IMR-90 (cell line): Measurements from ENCODE around the gene IL1RAP. TPM values are rescaled to one million over a fixed set of nuclear protein-coding genes. Genes with fewer than 3 reads are reported as not detected.
A peak's percentile ranks its signal among the peaks of the same experiment; 100 is the strongest.

Experiments
- ATAC-seq: fragments of 200-7000 bp; cut with Tn5 transposase; 2 replicates; pipeline ENCODE4 v1.9.1; 2020; ENCODE audit warnings: low read depth, mild to moderate bottlenecking, moderate library complexity
- BruUV-seq: library from RNA; stranded (reverse); fragments of 400-500 nt; replicated peaks from 2 replicates; lab custom pipeline; 2021; lab: Mats Ljungman, UMichigan
- CTCF ChIA-PET: fragments of 300-600 bp; formaldehyde crosslinking; extraction: SDS; loops from one replicate; lab custom pipeline; 2021; ENCODE audit warnings: antibody characterized with exemption; lab: Yijun Ruan, JAX
- POLR2A ChIA-PET: fragments of 300-600 bp; sonication (Branson Sonifier 250); formaldehyde crosslinking; loops from one replicate; lab custom pipeline; 2022; ENCODE audit warnings: antibody characterized with exemption; ENCODE audit not compliant: unreplicated experiment; lab: Charles Lee
- DNase-seq: peaks from one replicate; pipeline ENCODE4 v3.0.0; 2013
- H2AFZ ChIP-seq: replicated peaks from 2 replicates; pipeline ENCODE3; 2013; ENCODE audit warnings: low read length, mild to moderate bottlenecking; ENCODE audit not compliant: poor library complexity
- H2AK5ac ChIP-seq: 2 replicates; pipeline ENCODE4 v1.6.1; 2013; ENCODE audit warnings: low read depth, low read length, inconsistent platforms
- H2AK9ac ChIP-seq: replicated peaks from 2 replicates; pipeline ENCODE3; 2013; ENCODE audit warnings: mild to moderate bottlenecking, low read depth, low read length, moderate library complexity; ENCODE audit not compliant: poor library complexity
- H2BK120ac ChIP-seq: 2 replicates; pipeline ENCODE4 v1.6.1; 2013; ENCODE audit warnings: low read depth, low read length, inconsistent platforms
- H2BK15ac ChIP-seq: 3 replicates; pipeline ENCODE4 v1.6.1; 2013; ENCODE audit warnings: low read depth, low read length, inconsistent platforms
- H2BK20ac ChIP-seq: 2 replicates; pipeline ENCODE4 v1.6.1; 2013; ENCODE audit warnings: low read depth, mild to moderate bottlenecking, inconsistent platforms, low read length, moderate library complexity
- H2BK5ac ChIP-seq: 2 replicates; pipeline ENCODE4 v1.6.1; 2013; ENCODE audit warnings: mild to moderate bottlenecking, low read depth, low read length, inconsistent platforms; ENCODE audit not compliant: poor library complexity, severe bottlenecking
- H3K14ac ChIP-seq: replicated peaks from 2 replicates; pipeline ENCODE4 v1.6.1; 2013; ENCODE audit warnings: low read depth, low read length, inconsistent platforms
- H3K18ac ChIP-seq: 2 replicates; pipeline ENCODE4 v1.6.1; 2013; ENCODE audit warnings: low read depth, low read length, control low read depth
- H3K23ac ChIP-seq: 2 replicates; pipeline ENCODE4 v1.6.1; 2013; ENCODE audit warnings: low read depth, low read length, inconsistent platforms
- H3K27ac ChIP-seq: 2 replicates; pipeline ENCODE4 v1.5.1; 2013; ENCODE audit warnings: mild to moderate bottlenecking, control low read depth, low read length; ENCODE audit not compliant: insufficient read depth
- H3K27me3 ChIP-seq: 2 replicates; pipeline ENCODE4 v1.6.1; 2013; ENCODE audit warnings: low read length; ENCODE audit not compliant: control insufficient read depth, insufficient read depth
- H3K36me3 ChIP-seq: 2 replicates; pipeline ENCODE4 v1.6.1; 2013; ENCODE audit warnings: low read length, mixed read lengths; ENCODE audit not compliant: control insufficient read depth, insufficient read depth
- H3K4ac ChIP-seq: 2 replicates; pipeline ENCODE4 v1.6.1; 2013; ENCODE audit warnings: low read depth, low read length, inconsistent platforms
- H3K4me1 ChIP-seq: 2 replicates; pipeline ENCODE4 v1.6.1; 2013; ENCODE audit warnings: low read length, mixed read lengths; ENCODE audit not compliant: control insufficient read depth, insufficient read depth
- H3K4me2 ChIP-seq: 2 replicates; pipeline ENCODE4 v1.6.1; 2013; ENCODE audit warnings: low read depth, mild to moderate bottlenecking, control low read depth, low read length, moderate library complexity
- H3K4me3 ChIP-seq: 2 replicates; pipeline ENCODE4 v1.5.1; 2013; ENCODE audit warnings: low read depth, mild to moderate bottlenecking, control low read depth, low read length, moderate library complexity; ENCODE audit not compliant: insufficient read depth
- H3K56ac ChIP-seq: 2 replicates; pipeline ENCODE4 v1.6.1; 2013; ENCODE audit warnings: low read length, inconsistent platforms; ENCODE audit not compliant: insufficient read depth; ENCODE audit errors: extremely low read depth
- H3K79me1 ChIP-seq, 2 experiments: 2 replicates each; pipeline ENCODE4 v1.6.1; 2013; ENCODE audit warnings: low read length in 2 of 2, inconsistent platforms in 1 of 2, low read depth in 1 of 2
- H3K9ac ChIP-seq: 2 replicates; pipeline ENCODE4 v1.6.1; 2013; ENCODE audit warnings: low read depth, low read length, control low read depth
- H3K9me1 ChIP-seq: 2 replicates; pipeline ENCODE4 v1.6.1; 2013; ENCODE audit warnings: low read length, inconsistent platforms; ENCODE audit not compliant: insufficient read depth
- H3K9me3 ChIP-seq: 2 replicates; pipeline ENCODE4 v1.6.1; 2013; ENCODE audit warnings: low read length; ENCODE audit not compliant: control insufficient read depth, insufficient read depth
- H4K20me1 ChIP-seq: 2 replicates; pipeline ENCODE4 v1.6.1; 2013; ENCODE audit warnings: low read length, inconsistent platforms; ENCODE audit not compliant: insufficient read depth
- H4K5ac ChIP-seq: 2 replicates; pipeline ENCODE4 v1.6.1; 2013; ENCODE audit warnings: mild to moderate bottlenecking, low read depth, low read length, control low read depth
- H4K8ac ChIP-seq, 2 experiments: 2 replicates each; pipeline ENCODE4 v1.6.1; 2013; ENCODE audit warnings: low read depth in 2 of 2, low read length in 2 of 2, control low read depth in 1 of 2, inconsistent platforms in 1 of 2
- H4K91ac ChIP-seq: 2 replicates; pipeline ENCODE4 v1.6.1; 2013; ENCODE audit warnings: low read depth, low read length, inconsistent platforms; ENCODE audit not compliant: insufficient read depth
- BHLHE40 ChIP-seq: fragments of 150-350 bp; IDR thresholded peaks from 2 replicates; pipeline ENCODE4 v1.6.1; 2016; ENCODE audit warnings: mild to moderate bottlenecking, low read depth, low read length
- CEBPB ChIP-seq: IDR thresholded peaks from 2 replicates; pipeline ENCODE4 v1.6.1; 2012; ENCODE audit warnings: low read depth, low read length, improper control_type of control experiment
- CHD1 ChIP-seq: IDR thresholded peaks from 2 replicates; pipeline ENCODE4 v1.6.1; 2012; ENCODE audit warnings: low read depth, low read length, improper control_type of control experiment
- CTCF ChIP-seq: conservative IDR thresholded peaks from 2 replicates; pipeline ENCODE4 v1.5.1; 2012; ENCODE audit warnings: mild to moderate bottlenecking, low read depth, low read length, improper control_type of control experiment
- ELK1 ChIP-seq: fragments of 150-350 bp; IDR thresholded peaks from 2 replicates; pipeline ENCODE4 v1.6.1; 2016; ENCODE audit warnings: low read depth, mild to moderate bottlenecking, low read length, moderate library complexity, borderline replicate concordance
- FOS ChIP-seq: fragments of 150-350 bp; IDR thresholded peaks from 2 replicates; pipeline ENCODE4 v1.6.1; 2016; ENCODE audit warnings: low read depth, low read length
- MAZ ChIP-seq: IDR thresholded peaks from 2 replicates; pipeline ENCODE4 v1.6.1; 2012; ENCODE audit warnings: low read depth, mild to moderate bottlenecking, low read length, improper control_type of control experiment, moderate library complexity, borderline replicate concordance
- NFE2L2 ChIP-seq: fragments of 150-350 bp; IDR thresholded peaks from 2 replicates; pipeline ENCODE4 v1.6.1; 2016; ENCODE audit warnings: low read depth, mild to moderate bottlenecking, low read length
- POLR2A ChIP-seq: IDR thresholded peaks from 2 replicates; pipeline ENCODE4 v1.6.1; 2012; ENCODE audit warnings: mild to moderate bottlenecking, low read depth, low read length
- RAD21 ChIP-seq: IDR thresholded peaks from 2 replicates; pipeline ENCODE4 v1.6.1; 2012; ENCODE audit warnings: low read length, improper control_type of control experiment
- RCOR1 ChIP-seq: IDR thresholded peaks from 2 replicates; pipeline ENCODE4 v1.6.1; 2012; ENCODE audit warnings: mild to moderate bottlenecking, low read length, improper control_type of control experiment; ENCODE audit not compliant: insufficient replicate concordance
- RFX5 ChIP-seq: IDR thresholded peaks from 2 replicates; pipeline ENCODE4 v1.8.0; 2012; ENCODE audit warnings: low read depth, mild to moderate bottlenecking, low read length, moderate library complexity
- SMC3 ChIP-seq: fragments of 150-350 bp; IDR thresholded peaks from 2 replicates; pipeline ENCODE4 v1.6.1; 2016; ENCODE audit warnings: low read depth, mild to moderate bottlenecking, antibody characterized with exemption, low read length, moderate library complexity
- USF2 ChIP-seq: fragments of 150-350 bp; IDR thresholded peaks from 2 replicates; pipeline ENCODE4 v1.6.1; 2017; ENCODE audit warnings: mild to moderate bottlenecking, antibody characterized with exemption, low read length, low read depth
- WGBS, 2 experiments: methylation state at CpG; one replicate each; pipeline versions ENCODE4 v1.1.5 to v1.1.7; 2013; ENCODE audit warnings: missing lambda C conversion rate in 2 of 2; ENCODE audit not compliant: insufficient read length in 1 of 2; ENCODE audit errors: extremely low coverage in 2 of 2; 5-methylcytosine and 5-hydroxymethylcytosine counted together
- dilution Hi-C: fragments of 300-500 bp; cut with HindIII; formaldehyde crosslinking; loops from one replicate; pipeline ENCODE4 v1.14.3; 2018; ENCODE audit warnings: low sequenced_read_pairs; ENCODE audit not compliant: unreplicated experiment
- in situ Hi-C: fragments of 300-500 bp; cut with MboI; formaldehyde crosslinking; loops from 3 replicates; pipeline ENCODE4 v1.14.3; 2019; ENCODE audit warnings: low sequenced_read_pairs, inconsistent platforms, mixed read lengths
- intact Hi-C: fragments of 100-400 bp; cut with micrococcal nuclease; formaldehyde crosslinking; loops from 2 replicates; pipeline ENCODE4 v1.10.0; 2022
- polyA plus RNA-seq, 3 experiments: library from polyadenylated mRNA; depleted of rRNA; stranded (reverse); fragments of >200 nt; gene quantifications; 2 replicates each; pipeline ENCODE4 v1.2.3, GENCODE V29; 2012; ENCODE audit warnings: low replicate concordance in 1 of 3
- total RNA-seq: library from RNA; depleted of rRNA; stranded (reverse); fragments of >200 nt; gene quantifications from 2 replicates; pipeline ENCODE4 v1.2.3, GENCODE V29; 2012

IL1RAP gene
- total and polyA plus RNA-seq, 2 of the 4 experiments (the other 2 are of a cell fraction), result 8.3 to 11.3 TPM

GRCh38 chr3:190534386-190534785, 20.5 kb downstream of the IL1RAP start (continued):
- TF ChIP-seq BHLHE40 (no peak), RFX5 (no peak), FOS (no peak), CEBPB (no peak), POLR2A (no peak), SMC3 (no peak), CHD1 (no peak)

- Histone ChIP-seq H3K4me3 (no peak overlapping the region), H3K23ac (no peak overlapping the region), H2AFZ (no peak overlapping the region), H3K14ac (0 out of 2 replicates have a peak overlapping the region, but pooled peaks have one; percentile 19), H4K91ac (0 out of 2 replicates have a peak overlapping the region, but pooled peaks have one; percentile 2), H2AK5ac (no peak overlapping the region), H3K27me3 (no peaks in the 10 kb centered on the region), H2AK9ac (no peak overlapping the region), H4K8ac (no peak overlapping the region; a peak in 1 of 4 replicates), H3K4ac (peak overlapping the region; percentile 50; the same call in 1 of the 2 replicates), H2BK15ac (peak overlapping the region; percentile 12; the same call in 1 of the 3 replicates), H3K27ac (no peak overlapping the region), H3K4me1 (peaks cover 10% of the 10 kb centered on the region), H2BK5ac (peak overlapping the region; percentile 97), H3K18ac (no peak overlapping the region), H4K20me1 (no peaks in the 10 kb centered on the region), H4K5ac (no peak overlapping the region; the same call in 1 of the 2 replicates), H2BK120ac (peak overlapping the region; percentile 72), H3K9me3 (no peaks in the 10 kb centered on the region), H2BK20ac (no peak overlapping the region), H3K36me3 (no peaks in the 10 kb centered on the region; the same call in 1 of the 2 replicates), H3K9me1 (peaks cover 8% of the 10 kb centered on the region), H3K4me2 (no peak overlapping the region), H3K9ac (no peak overlapping the region), H3K56ac (no peak overlapping the region), H3K79me1 (peaks cover 19 to 40% of the 10 kb centered on the region in 2 experiments)
- no peak for DNase-seq
- no peak for ATAC-seq
- no CpG with 5 or more reads among the region's 2 CpGs for WGBS, 2 experiments
- BruUV-seq, result no TSS peak
- ChIA-PET POLR2A (interaction anchor here (1.2 kb wide), 1 partner anchor 166 kb away, joined by 3 read pairs; no protein-coding TSS in a partner anchor), CTCF (interaction anchor here (0.6 to 1.2 kb wide), 3 partner anchors 14 to 196 kb away, joined by 3 to 7 read pairs (median 5); no protein-coding TSS in a partner anchor)
- in situ Hi-C loops (no loop called here), dilution Hi-C loops (no loop called here), intact Hi-C loops (loop anchor here (5.0 kb wide), 1 partner anchor 162 kb away; no protein-coding TSS in a partner anchor)
- TF ChIP-seq POLR2A, result no peak
- TF ChIP-seq CEBPB, result no peak
- TF ChIP-seq CTCF, result no peak
- no peak for TF ChIP-seq RCOR1
- no peak for TF ChIP-seq USF2
- TF ChIP-seq NFE2L2, result no peak
- no peak for TF ChIP-seq RAD21
- TF ChIP-seq ELK1, result no peak
- TF ChIP-seq CHD1, result no peak
- no peak for TF ChIP-seq MAZ
These were observed 21.1 kb downstream of the IL1RAP start for GRCh38 chr3:190534986-190535385.
